ENCODE data around the gene TTC28.

Gene TTC28

GRCh38 chr22:28183078-28183860, 496.4 kb downstream of the TTC28 start:
- Histone ChIP-seq H2AK5ac (ENCODE audit: low read length) (no peak overlapping the region), H4K5ac (ENCODE audit: low read length) (no peak overlapping the region), H3K9ac (ENCODE audit: low read length) (no peak overlapping the region), H2BK15ac (replicated peaks; ENCODE audit: low read depth) (no peak overlapping the region), H3K79me2 (ENCODE audit: control insufficient read depth, insufficient read depth, low read length) (no peaks in the 10 kb centered on the region), H3K4me2 (ENCODE audit: low read length) (no peak overlapping the region), H2BK5ac (ENCODE audit: low read length) (no peak overlapping the region), H3K23ac (ENCODE audit: low read length) (no peak overlapping the region), H3K4me1 (ENCODE audit: control insufficient read depth, low read depth, low read length) (peaks cover 4% of the 10 kb centered on the region), H3K27ac (ENCODE audit: low read depth, low read length) (no peak overlapping the region), H3K56ac (ENCODE audit: low read length) (no peak overlapping the region), H3K18ac (ENCODE audit: low read length) (no peak overlapping the region), H3K36me3 (ENCODE audit: control insufficient read depth, insufficient read depth, low read length) (no peaks in the 10 kb centered on the region), H4K8ac (ENCODE audit: low read depth, low read length) (no peak overlapping the region), H3K4ac (ENCODE audit: low read depth, low read length) (no peak overlapping the region), H3K4me3 (ENCODE audit: low read length) (no peak overlapping the region), H2BK120ac (ENCODE audit: low read depth, low read length) (no peak overlapping the region), H3K79me1 (ENCODE audit: low read length) (no peaks in the 10 kb centered on the region), H3K27me3 (ENCODE audit: insufficient read depth, low read length, poor library complexity) (no peaks in the 10 kb centered on the region)
- DNase-seq = no peak
- no CpG with 5 or more reads among the region's 4 CpGs for WGBS (ENCODE audit: extremely low coverage, insufficient coverage, low lambda C conversion rate)

- H3K18ac ChIP-seq (ENCODE audit: low read length) = no peak overlapping the region
- no peak overlapping the region for H2AK5ac ChIP-seq (ENCODE audit: low read length)
- no peak overlapping the region for H4K8ac ChIP-seq (ENCODE audit: low read depth, low read length)
- H3K4ac ChIP-seq (ENCODE audit: low read depth, low read length) = no peak overlapping the region
- H3K79me2 ChIP-seq (ENCODE audit: control insufficient read depth, insufficient read depth, low read length) = no peaks in the 10 kb centered on the region
- no peak overlapping the region for H3K56ac ChIP-seq (ENCODE audit: low read length)
- no CpG with 5 or more reads among the region's 1 CpG for WGBS (ENCODE audit: extremely low coverage, insufficient coverage, low lambda C conversion rate)
- no peak overlapping the region for H3K27ac ChIP-seq (ENCODE audit: low read depth, low read length)
- no peak overlapping the region for H3K4me2 ChIP-seq (ENCODE audit: low read length)
- no peak overlapping the region for H3K9ac ChIP-seq (ENCODE audit: low read length)
- H2BK5ac ChIP-seq (ENCODE audit: low read length) = no peak overlapping the region
- no peaks in the 10 kb centered on the region for H3K79me1 ChIP-seq (ENCODE audit: low read length)
- no peaks in the 10 kb centered on the region for H3K4me1 ChIP-seq (ENCODE audit: control insufficient read depth, low read depth, low read length)
- H3K4me3 ChIP-seq (ENCODE audit: low read length) = no peak overlapping the region
- no peak overlapping the region for H2BK120ac ChIP-seq (ENCODE audit: low read depth, low read length)
- H3K27me3 ChIP-seq (ENCODE audit: insufficient read depth, low read length, poor library complexity) = no peaks in the 10 kb centered on the region
- H3K23ac ChIP-seq (ENCODE audit: low read length) = no peak overlapping the region
- no peak overlapping the region for H2BK15ac ChIP-seq (replicated peaks; ENCODE audit: low read depth)
- H3K36me3 ChIP-seq (ENCODE audit: control insufficient read depth, insufficient read depth, low read length) = no peaks in the 10 kb centered on the region
- DNase-seq = peak; percentile 44
- H4K5ac ChIP-seq (ENCODE audit: low read length) = no peak overlapping the region
Measured at GRCh38 chr22:28180804-28181731, 498.6 kb downstream of the TTC28 start.

GRCh38 chr22:28179392-28179791, 500.2 kb downstream of the TTC28 start:
- H2AK5ac ChIP-seq (ENCODE audit: low read length) = no peak overlapping the region

GRCh38 chr22:28175730-28176492, 503.7 kb downstream of the TTC28 start:
- Histone ChIP-seq H3K4me2 (ENCODE audit: low read length) (no peak overlapping the region), H3K4me3 (ENCODE audit: low read length) (no peak overlapping the region), H2AK5ac (ENCODE audit: low read length) (no peak overlapping the region), H3K9ac (ENCODE audit: low read length) (no peak overlapping the region), H2BK5ac (ENCODE audit: low read length) (no peak overlapping the region), H2BK15ac (replicated peaks; ENCODE audit: low read depth) (no peak overlapping the region), H3K27ac (ENCODE audit: low read depth, low read length) (no peak overlapping the region), H3K56ac (ENCODE audit: low read length) (no peak overlapping the region), H3K36me3 (ENCODE audit: control insufficient read depth, insufficient read depth, low read length) (no peaks in the 10 kb centered on the region), H2BK120ac (ENCODE audit: low read depth, low read length) (no peak overlapping the region), H4K8ac (ENCODE audit: low read depth, low read length) (no peak overlapping the region), H3K27me3 (ENCODE audit: insufficient read depth, low read length, poor library complexity) (no peaks in the 10 kb centered on the region), H3K18ac (ENCODE audit: low read length) (no peak overlapping the region), H3K4me1 (ENCODE audit: control insufficient read depth, low read depth, low read length) (no peaks in the 10 kb centered on the region), H3K79me2 (ENCODE audit: control insufficient read depth, insufficient read depth, low read length) (no peaks in the 10 kb centered on the region), H3K4ac (ENCODE audit: low read depth, low read length) (no peak overlapping the region), H4K5ac (ENCODE audit: low read length) (no peak overlapping the region), H3K23ac (ENCODE audit: low read length) (no peak overlapping the region), H3K79me1 (ENCODE audit: low read length) (no peaks in the 10 kb centered on the region)
- no peak for DNase-seq
- WGBS (ENCODE audit: extremely low coverage, insufficient coverage, low lambda C conversion rate) = no CpG with 5 or more reads among the region's 4 CpGs

More at GRCh38 chr22:28179392-28179791, 500.2 kb downstream of the TTC28 start:
- no peak overlapping the region for H2BK120ac ChIP-seq (ENCODE audit: low read depth, low read length)
- no peak overlapping the region for H3K18ac ChIP-seq (ENCODE audit: low read length)
- no peak overlapping the region for H4K8ac ChIP-seq (ENCODE audit: low read depth, low read length)
- H3K36me3 ChIP-seq (ENCODE audit: control insufficient read depth, insufficient read depth, low read length) = no peaks in the 10 kb centered on the region
- H3K56ac ChIP-seq (ENCODE audit: low read length) = no peak overlapping the region
- WGBS (ENCODE audit: extremely low coverage, insufficient coverage, low lambda C conversion rate) = no CpG with 5 or more reads among the region's 4 CpGs
- no peak overlapping the region for H2BK5ac ChIP-seq (ENCODE audit: low read length)
- no peak overlapping the region for H4K5ac ChIP-seq (ENCODE audit: low read length)
- H3K27ac ChIP-seq (ENCODE audit: low read depth, low read length) = no peak overlapping the region
- no peak for DNase-seq
- H3K79me1 ChIP-seq (ENCODE audit: low read length) = no peaks in the 10 kb centered on the region
- no peak overlapping the region for H3K4me2 ChIP-seq (ENCODE audit: low read length)
- no peaks in the 10 kb centered on the region for H3K79me2 ChIP-seq (ENCODE audit: control insufficient read depth, insufficient read depth, low read length)
- H3K9ac ChIP-seq (ENCODE audit: low read length) = no peak overlapping the region
- H3K4ac ChIP-seq (ENCODE audit: low read depth, low read length) = no peak overlapping the region
- H3K27me3 ChIP-seq (ENCODE audit: insufficient read depth, low read length, poor library complexity) = no peaks in the 10 kb centered on the region
- no peak overlapping the region for H3K4me3 ChIP-seq (ENCODE audit: low read length)
- no peaks in the 10 kb centered on the region for H3K4me1 ChIP-seq (ENCODE audit: control insufficient read depth, low read depth, low read length)
- H2BK15ac ChIP-seq (replicated peaks; ENCODE audit: low read depth) = no peak overlapping the region
- H3K23ac ChIP-seq (ENCODE audit: low read length) = no peak overlapping the region

GRCh38 chr22:28174509-28174908, 505.1 kb downstream of the TTC28 start:
- Histone ChIP-seq H4K5ac (ENCODE audit: low read length) (no peak overlapping the region), H3K27ac (ENCODE audit: low read depth, low read length) (no peak overlapping the region), H2BK120ac (ENCODE audit: low read depth, low read length) (no peak overlapping the region), H3K56ac (ENCODE audit: low read length) (no peak overlapping the region), H3K79me2 (ENCODE audit: control insufficient read depth, insufficient read depth, low read length) (no peaks in the 10 kb centered on the region), H3K79me1 (ENCODE audit: low read length) (no peaks in the 10 kb centered on the region), H3K36me3 (ENCODE audit: control insufficient read depth, insufficient read depth, low read length) (no peaks in the 10 kb centered on the region), H3K4ac (ENCODE audit: low read depth, low read length) (no peak overlapping the region), H4K8ac (ENCODE audit: low read depth, low read length) (no peak overlapping the region), H3K4me2 (ENCODE audit: low read length) (no peak overlapping the region), H3K9ac (ENCODE audit: low read length) (no peak overlapping the region), H2BK5ac (ENCODE audit: low read length) (no peak overlapping the region), H3K27me3 (ENCODE audit: insufficient read depth, low read length, poor library complexity) (no peaks in the 10 kb centered on the region), H2BK15ac (replicated peaks; ENCODE audit: low read depth) (no peak overlapping the region), H3K4me3 (ENCODE audit: low read length) (no peak overlapping the region), H3K18ac (ENCODE audit: low read length) (no peak overlapping the region), H3K4me1 (ENCODE audit: control insufficient read depth, low read depth, low read length) (no peaks in the 10 kb centered on the region), H2AK5ac (ENCODE audit: low read length) (no peak overlapping the region), H3K23ac (ENCODE audit: low read length) (no peak overlapping the region)
- WGBS (ENCODE audit: extremely low coverage, insufficient coverage, low lambda C conversion rate) = no CpG with 5 or more reads among the region's 4 CpGs
- DNase-seq = no peak

Measured in mesendoderm (in vitro differentiated cells).